Kidney epithelial cell (primary cell): ENCODE data around the gene BNC2. TPM values are rescaled to one million over a fixed set of nuclear protein-coding genes. Genes with fewer than 3 reads are reported as not detected.

ENCODE experiments used
- DNase-seq: peaks from one replicate; pipeline ENCODE4 v3.0.0-alpha.2; 2010; ENCODE audit warnings: low read depth
- H3K27me3 ChIP-seq: 2 replicates; pipeline ENCODE4 v1.6.0; 2011; ENCODE audit warnings: low read length; ENCODE audit not compliant: control insufficient read depth, insufficient read depth
- H3K36me3 ChIP-seq: 2 replicates; pipeline ENCODE4 v1.5.1; 2011; ENCODE audit warnings: low read length; ENCODE audit not compliant: control insufficient read depth, insufficient read depth
- H3K4me3 ChIP-seq: 2 replicates; pipeline ENCODE4 v1.5.1; 2011; ENCODE audit warnings: low read depth, mild to moderate bottlenecking, control low read depth, low read length
- CTCF ChIP-seq: IDR thresholded peaks from 2 replicates; pipeline ENCODE4 v1.5.1; 2011; ENCODE audit warnings: mild to moderate bottlenecking, moderate library complexity, low read length, control low read depth, inconsistent platforms; ENCODE audit not compliant: insufficient read depth, poor library complexity, severe bottlenecking
- total RNA-seq: library from RNA; depleted of rRNA; stranded (reverse); fragments of >200 nt; gene quantifications from 2 replicates; pipeline ENCODE4 v1.2.3, GENCODE V29; 2015

The BNC2 gene
- total RNA-seq, 1 donor from 2014 or later: 1.5 TPM

GRCh38 chr9:16794871-16795639 is 75.4 kb downstream of the BNC2 start:
- H3K27me3 ChIP-seq: no peaks in the 10 kb centered on the region
- no peak overlapping the region for H3K4me3 ChIP-seq
- no peak for TF ChIP-seq CTCF
- no peak for DNase-seq
- H3K36me3 ChIP-seq: no peaks in the 10 kb centered on the region

GRCh38 chr9:16794103-16794502 is 76.4 kb downstream of the BNC2 start:
- no peak overlapping the region for H3K4me3 ChIP-seq
- TF ChIP-seq CTCF: no peak
- no peak for DNase-seq
- no peaks in the 10 kb centered on the region for H3K36me3 ChIP-seq
- H3K27me3 ChIP-seq: no peaks in the 10 kb centered on the region

- Histone ChIP-seq H3K27me3 (no peaks in the 10 kb centered on the region), H3K36me3 (no peaks in the 10 kb centered on the region), H3K4me3 (no peak overlapping the region)
- TF ChIP-seq CTCF: no peak
- no peak for DNase-seq
Measured at GRCh38 chr9:16787724-16788123, 82.7 kb downstream of the BNC2 start.

GRCh38 chr9:16784002-16784401 is 86.5 kb downstream of the BNC2 start:
- Histone ChIP-seq H3K4me3 (no peak overlapping the region), H3K27me3 (no peaks in the 10 kb centered on the region), H3K36me3 (no peaks in the 10 kb centered on the region)
- no peak for DNase-seq
- TF ChIP-seq CTCF: no peak

GRCh38 chr9:16782490-16782889 is 88.0 kb downstream of the BNC2 start:
- Histone ChIP-seq H3K27me3 (no peaks in the 10 kb centered on the region), H3K36me3 (no peaks in the 10 kb centered on the region), H3K4me3 (no peak overlapping the region)
- no peak for DNase-seq
- no peak for TF ChIP-seq CTCF

GRCh38 chr9:16775330-16775729 is 95.1 kb downstream of the BNC2 start:
- Histone ChIP-seq H3K36me3 (no peaks in the 10 kb centered on the region), H3K4me3 (no peak overlapping the region), H3K27me3 (no peaks in the 10 kb centered on the region)
- TF ChIP-seq CTCF: no peak
- DNase-seq: no peak
